ENCODE measurements around the gene LIPN. TPM values are rescaled to one million over a fixed set of nuclear protein-coding genes. Genes with fewer than 3 reads are reported as not detected.

The LIPN gene
- total RNA-seq, 1 experiment from 2014 or later: not detected

- no peak overlapping the region for H3K27ac ChIP-seq (ENCODE audit: low read depth, low read length, poor library complexity, severe bottlenecking)
- H3K4me3 ChIP-seq (ENCODE audit: low read depth, low read length, poor library complexity, severe bottlenecking): no peak overlapping the region
- POLR2A ChIA-PET (ENCODE audit: low non-redundant PET): interaction anchor here (0.6 kb wide), 1 partner anchor 121 kb away, joined by 3 read pairs; no protein-coding TSS in a partner anchor
- H3K4me1 ChIP-seq (ENCODE audit: insufficient read depth, low read length, poor library complexity, severe bottlenecking): no peaks in the 10 kb centered on the region
- no peaks in the 10 kb centered on the region for H3K36me3 ChIP-seq (ENCODE audit: insufficient read depth, low read length, poor library complexity, severe bottlenecking)
- BruUV-seq (replicated peaks): no TSS peak
- no peak for DNase-seq (ENCODE audit: low spot score)
- H3K27me3 ChIP-seq (replicated peaks; ENCODE audit: insufficient read depth, low read depth, low read length, poor library complexity): no peaks in the 10 kb centered on the region
- no peaks in the 10 kb centered on the region for H3K9me3 ChIP-seq (ENCODE audit: low read depth, low read length, poor library complexity, severe bottlenecking)
- TF ChIP-seq CTCF (conservative IDR thresholded peaks at IDR 0.05; ENCODE audit: low read depth, low read length) (no peak), EZH2 (IDR thresholded peaks at IDR 0.05; ENCODE audit: borderline replicate concordance, low read depth, low read length, poor library complexity, severe bottlenecking) (no peak)
- CTCF ChIA-PET: interaction anchor here (0.6 kb wide), 1 partner anchor 337 kb away, joined by 6 read pairs; no protein-coding TSS in a partner anchor
- intact Hi-C loops (cut with micrococcal nuclease; ENCODE audit: unreplicated experiment): no loop called here
These were observed 44.4 kb downstream of the LIPN start for GRCh38 chr10:88804083-88804812.

DNA sequence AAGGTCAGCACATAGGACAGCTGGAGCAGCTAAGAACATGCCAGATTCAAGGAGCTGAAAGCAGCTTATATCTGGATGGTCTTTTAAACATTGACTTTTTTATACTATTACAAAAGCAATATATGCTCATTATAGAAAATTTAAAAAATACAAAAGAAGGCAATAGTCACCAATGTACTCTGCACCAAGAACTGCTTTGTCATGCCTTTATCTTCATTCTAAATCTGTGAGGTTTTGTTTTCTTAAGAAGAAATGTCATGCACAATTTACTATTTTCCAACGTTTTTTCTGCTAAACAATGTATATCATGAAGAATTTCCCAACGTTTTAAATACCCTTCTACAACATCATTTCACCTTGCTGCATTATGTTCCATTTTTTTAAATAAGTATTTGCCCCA is 45.5 kb downstream of the LIPN start:
- POLR2A ChIA-PET (ENCODE audit: low non-redundant PET): no interaction called here
- TF ChIP-seq EZH2 (IDR thresholded peaks at IDR 0.05; ENCODE audit: borderline replicate concordance, low read depth, low read length, poor library complexity, severe bottlenecking) (no peak), CTCF (conservative IDR thresholded peaks at IDR 0.05; ENCODE audit: low read depth, low read length) (no peak)
- no peak overlapping the region for H3K27ac ChIP-seq (ENCODE audit: low read depth, low read length, poor library complexity, severe bottlenecking)
- intact Hi-C loops (cut with micrococcal nuclease; ENCODE audit: unreplicated experiment): no loop called here
- CTCF ChIA-PET: interaction anchor here (0.7 kb wide), 1 partner anchor 112 kb away, joined by 3 read pairs; no protein-coding TSS in a partner anchor
- no peaks in the 10 kb centered on the region for H3K9me3 ChIP-seq (ENCODE audit: low read depth, low read length, poor library complexity, severe bottlenecking)
- DNase-seq (ENCODE audit: low spot score): no peak
- no peaks in the 10 kb centered on the region for H3K36me3 ChIP-seq (ENCODE audit: insufficient read depth, low read length, poor library complexity, severe bottlenecking)
- H3K27me3 ChIP-seq (replicated peaks; ENCODE audit: insufficient read depth, low read depth, low read length, poor library complexity): no peaks in the 10 kb centered on the region
- H3K4me1 ChIP-seq (ENCODE audit: insufficient read depth, low read length, poor library complexity, severe bottlenecking): no peaks in the 10 kb centered on the region
- H3K4me3 ChIP-seq (ENCODE audit: low read depth, low read length, poor library complexity, severe bottlenecking): no peak overlapping the region
- no TSS peak for BruUV-seq (replicated peaks)

- no TSS peak for BruUV-seq (replicated peaks)
- ChIA-PET POLR2A (ENCODE audit: low non-redundant PET) (no interaction called here), CTCF (interaction anchor here (0.7 kb wide), 1 partner anchor 113 kb away, joined by 3 read pairs; no protein-coding TSS in a partner anchor)
- DNase-seq (ENCODE audit: low spot score): no peak
- TF ChIP-seq EZH2 (IDR thresholded peaks at IDR 0.05; ENCODE audit: borderline replicate concordance, low read depth, low read length, poor library complexity, severe bottlenecking) (no peak), CTCF (conservative IDR thresholded peaks at IDR 0.05; ENCODE audit: low read depth, low read length) (no peak)
- H3K4me1 ChIP-seq (ENCODE audit: insufficient read depth, low read length, poor library complexity, severe bottlenecking): no peaks in the 10 kb centered on the region
- no peak overlapping the region for H3K4me3 ChIP-seq (ENCODE audit: low read depth, low read length, poor library complexity, severe bottlenecking)
- H3K27ac ChIP-seq (ENCODE audit: low read depth, low read length, poor library complexity, severe bottlenecking): no peak overlapping the region
- H3K36me3 ChIP-seq (ENCODE audit: insufficient read depth, low read length, poor library complexity, severe bottlenecking): no peaks in the 10 kb centered on the region
- intact Hi-C loops (cut with micrococcal nuclease; ENCODE audit: unreplicated experiment): no loop called here
- H3K9me3 ChIP-seq (ENCODE audit: low read depth, low read length, poor library complexity, severe bottlenecking): no peaks in the 10 kb centered on the region
- no peaks in the 10 kb centered on the region for H3K27me3 ChIP-seq (replicated peaks; ENCODE audit: insufficient read depth, low read depth, low read length, poor library complexity)
These were observed 46.1 kb downstream of the LIPN start for GRCh38 chr10:88805924-88806323.
